H9 (cell line): ENCODE results near the gene HBP1. TPM values are rescaled to one million over a fixed set of nuclear protein-coding genes. Genes with fewer than 3 reads are reported as not detected.

Experiments
- DNase-seq: peaks from one replicate; pipeline ENCODE4 v3.0.0-alpha.2; 2017
- H2AFZ ChIP-seq: one replicate; pipeline ENCODE4 v1.6.1; 2013; ENCODE audit warnings: mild to moderate bottlenecking, low read length, control low read depth, moderate library complexity
- H2AK5ac ChIP-seq: 2 replicates; pipeline ENCODE4 v1.6.1; 2013; ENCODE audit warnings: low read length, control low read depth, mixed read lengths; ENCODE audit not compliant: insufficient read length
- H2BK120ac ChIP-seq: one replicate; pipeline ENCODE4 v1.6.1; 2013; ENCODE audit warnings: low read depth, mild to moderate bottlenecking, low read length, control low read depth, inconsistent platforms; ENCODE audit not compliant: poor library complexity, severe bottlenecking
- H2BK12ac ChIP-seq: 2 replicates; pipeline ENCODE4 v1.6.1; 2013; ENCODE audit warnings: low read length, control low read depth, mixed read lengths, low read depth; ENCODE audit not compliant: insufficient read length
- H2BK15ac ChIP-seq: 2 replicates; pipeline ENCODE4 v1.6.1; 2013; ENCODE audit warnings: low read depth, low read length, control low read depth
- H2BK20ac ChIP-seq: one replicate; pipeline ENCODE4 v1.6.1; 2013; ENCODE audit warnings: low read depth, mild to moderate bottlenecking, low read length, control low read depth, inconsistent platforms; ENCODE audit not compliant: poor library complexity, severe bottlenecking
- H2BK5ac ChIP-seq: 2 replicates; pipeline ENCODE4 v1.6.1; 2013; ENCODE audit warnings: low read length, control low read depth, mixed read lengths; ENCODE audit not compliant: insufficient read length
- H3K14ac ChIP-seq: 2 replicates; pipeline ENCODE4 v1.6.1; 2013; ENCODE audit warnings: low read length, control low read depth; ENCODE audit not compliant: insufficient read depth
- H3K18ac ChIP-seq: 2 replicates; pipeline ENCODE4 v1.6.1; 2013; ENCODE audit warnings: low read depth, mild to moderate bottlenecking, mixed read lengths, low read length, control low read depth; ENCODE audit not compliant: insufficient read length
- H3K23ac ChIP-seq: 2 replicates; pipeline ENCODE4 v1.6.1; 2013; ENCODE audit warnings: low read length, control low read depth, mixed read lengths, low read depth; ENCODE audit not compliant: insufficient read length
- H3K23me2 ChIP-seq: 2 replicates; pipeline ENCODE4 v1.6.1; 2013; ENCODE audit warnings: low read depth, mild to moderate bottlenecking, mixed read lengths, low read length, control low read depth; ENCODE audit not compliant: insufficient read length, poor library complexity, severe bottlenecking
- H3K27ac ChIP-seq: 2 replicates; pipeline ENCODE4 v1.5.1; 2013; ENCODE audit warnings: low read length, control low read depth, mixed read lengths, low read depth; ENCODE audit not compliant: insufficient read length
- H3K27me3 ChIP-seq: 2 replicates; pipeline ENCODE4 v1.6.1; 2013; ENCODE audit warnings: low read length, control low read depth, inconsistent platforms; ENCODE audit not compliant: insufficient read depth
- H3K4ac ChIP-seq: 2 replicates; pipeline ENCODE4 v1.6.1; 2013; ENCODE audit warnings: low read depth, mild to moderate bottlenecking, control low read depth, inconsistent platforms, low read length, moderate library complexity
- H3K4me1 ChIP-seq: 2 replicates; pipeline ENCODE4 v1.6.1; 2013; ENCODE audit warnings: low read length, control low read depth, inconsistent platforms; ENCODE audit not compliant: insufficient read depth
- H3K4me2 ChIP-seq: 2 replicates; pipeline ENCODE4 v1.6.1; 2013; ENCODE audit warnings: low read length, control low read depth, mixed read lengths; ENCODE audit not compliant: insufficient read length, insufficient read depth
- H3K56ac ChIP-seq: 2 replicates; pipeline ENCODE4 v1.6.1; 2013; ENCODE audit warnings: low read depth, mild to moderate bottlenecking, mixed read lengths, low read length, control low read depth; ENCODE audit not compliant: insufficient read length
- H3K79me1 ChIP-seq: 2 replicates; pipeline ENCODE4 v1.6.1; 2013; ENCODE audit warnings: low read depth, mild to moderate bottlenecking, moderate library complexity, low read length, control low read depth, inconsistent platforms; ENCODE audit not compliant: insufficient read depth, poor library complexity, severe bottlenecking
- H3K79me2 ChIP-seq: 2 replicates; pipeline ENCODE4 v1.6.1; 2013; ENCODE audit warnings: low read length, control low read depth, inconsistent platforms; ENCODE audit not compliant: insufficient read depth
- H3K9ac ChIP-seq: 2 replicates; pipeline ENCODE4 v1.6.1; 2013; ENCODE audit warnings: low read length, control low read depth, mixed read lengths; ENCODE audit not compliant: insufficient read length; ENCODE audit errors: extremely low read depth
- H3K9me3 ChIP-seq: one replicate; pipeline ENCODE4 v1.6.1; 2013; ENCODE audit warnings: low read depth, low read length, inconsistent platforms; ENCODE audit not compliant: control insufficient read depth
- H3T11ph ChIP-seq: one replicate; pipeline ENCODE4 v1.6.1; 2013; ENCODE audit warnings: mild to moderate bottlenecking, low read length, control low read depth, inconsistent platforms
- H4K20me1 ChIP-seq: one replicate; pipeline ENCODE4 v1.6.1; 2013; ENCODE audit not compliant: control insufficient read depth, insufficient read length, insufficient read depth
- H4K5ac ChIP-seq: 2 replicates; pipeline ENCODE4 v1.6.1; 2013; ENCODE audit warnings: low read depth, mild to moderate bottlenecking, mixed read lengths, low read length, control low read depth; ENCODE audit not compliant: insufficient read length
- H4K8ac ChIP-seq: replicated peaks from 2 replicates; pipeline ENCODE4 v1.6.1; 2013; ENCODE audit warnings: low read length, control low read depth, mixed read lengths, low read depth; ENCODE audit not compliant: insufficient read length
- H4K91ac ChIP-seq: 2 replicates; pipeline ENCODE4 v1.6.1; 2013; ENCODE audit warnings: low read depth, mild to moderate bottlenecking, moderate library complexity, mixed read lengths, low read length, control low read depth; ENCODE audit not compliant: insufficient read length
- H3K27ac Mint-ChIP-seq, 3 experiments: 2 replicates in 2 of 3; 3 replicates in 1 of 3; pipeline ENCODE4 v1.8.0; 2020 to 2021; ENCODE audit warnings: mixed read lengths in 3 of 3, mild to moderate bottlenecking in 1 of 3, moderate library complexity in 1 of 3
- H3K27me3 Mint-ChIP-seq: 2 replicates; pipeline ENCODE4 v1.8.0; 2021; ENCODE audit warnings: low read depth, mild to moderate bottlenecking, moderate library complexity, mixed read lengths
- H3K36me3 Mint-ChIP-seq, 3 experiments: 2 replicates in 2 of 3; 3 replicates in 1 of 3; pipeline ENCODE4 v1.8.0; 2020 to 2021; ENCODE audit warnings: low read depth in 3 of 3, mixed read lengths in 3 of 3; ENCODE audit not compliant: insufficient read depth in 1 of 3
- H3K4me1 Mint-ChIP-seq, 2 experiments: 2 replicates each; pipeline ENCODE4 v1.8.0; 2020; ENCODE audit warnings: mixed read lengths in 2 of 2
- H3K4me3 Mint-ChIP-seq, 2 experiments: 2 replicates in 1 of 2; 3 replicates in 1 of 2; pipeline ENCODE4 v1.8.0; 2020 to 2021; ENCODE audit warnings: mild to moderate bottlenecking in 2 of 2, mixed read lengths in 2 of 2, moderate library complexity in 1 of 2
- H3K9me3 Mint-ChIP-seq, 2 experiments: 2 replicates in 1 of 2; 3 replicates in 1 of 2; pipeline ENCODE4 v1.8.0; 2020; ENCODE audit warnings: mild to moderate bottlenecking in 2 of 2, mixed read lengths in 2 of 2, moderate library complexity in 1 of 2
- CTCF ChIP-seq: fragments of 200-600 bp; sonication (generic); conservative IDR thresholded peaks from 3 replicates; pipeline ENCODE4 v1.8.0; 2021; ENCODE audit warnings: antibody characterized with exemption, mild to moderate bottlenecking
- WGBS: extraction: QIAGEN DNeasy Blood & Tissue Kit; methylation state at CpG from one replicate; pipeline ENCODE4 v1.1.7; 2013; ENCODE audit warnings: missing lambda C conversion rate, low lambda C conversion rate, mixed read lengths; ENCODE audit not compliant: insufficient read length; ENCODE audit errors: extremely low coverage; 5-methylcytosine and 5-hydroxymethylcytosine counted together
- total RNA-seq: library from RNA; stranded (reverse); gene quantifications from 2 replicates; pipeline ENCODE4 v1.2.1, GENCODE V29; 2021

HBP1 gene
- total RNA-seq, 1 experiment from 2014 or later = 27.6 TPM

GRCh38 chr7:107219563-107220244, 50.9 kb downstream of the HBP1 start:
- Histone ChIP-seq H4K8ac (no peak overlapping the region), H3T11ph (no peak overlapping the region), H3K9me3 (no peaks in the 10 kb centered on the region), H3K79me1 (no peaks in the 10 kb centered on the region), H3K18ac (no peak overlapping the region), H3K27me3 (no peaks in the 10 kb centered on the region), H2BK12ac (no peak overlapping the region), H2AK5ac (no peak overlapping the region), H2BK15ac (no peak overlapping the region), H4K91ac (no peak overlapping the region), H2AFZ (no peak overlapping the region), H4K20me1 (no peaks in the 10 kb centered on the region), H3K27ac (no peak overlapping the region), H3K79me2 (no peaks in the 10 kb centered on the region), H3K4me2 (no peak overlapping the region), H3K23me2 (no peaks in the 10 kb centered on the region), H3K4me1 (no peaks in the 10 kb centered on the region), H3K56ac (no peak overlapping the region), H3K9ac (no peak overlapping the region), H3K4ac (no peak overlapping the region), H3K23ac (no peak overlapping the region), H2BK5ac (no peak overlapping the region), H4K5ac (no peak overlapping the region), H2BK120ac (no peak overlapping the region), H3K14ac (no peak overlapping the region), H2BK20ac (no peak overlapping the region)
- Mint-ChIP-seq H3K36me3 (peaks cover 0 to 2% (median 0%) of the 10 kb centered on the region in 3 experiments; a peak in 2 of 7 replicates), H3K9me3 (peaks cover 0 to 2% of the 10 kb centered on the region in 2 experiments; a peak in 2 of 5 replicates), H3K27ac (no peak overlapping the region), H3K27me3 (no peaks in the 10 kb centered on the region), H3K4me3 (no peak overlapping the region), H3K4me1 (peaks cover 0 to 4% of the 10 kb centered on the region in 2 experiments; a peak in 2 of 4 replicates)
- no peak for DNase-seq
- TF ChIP-seq CTCF = no peak
- no CpG with 5 or more reads among the region's 2 CpGs for WGBS
